Omental fat pad (tissue), 4 donors: ENCODE data around the gene EMD. TPM values are rescaled to one million over a fixed set of nuclear protein-coding genes. Genes with fewer than 3 reads are reported as not detected.

Experiments used
- ATAC-seq: fragments of 150-250 bp; one replicate; pipeline ENCODE4 v1.9.1; 2016; ENCODE audit warnings: mild to moderate bottlenecking, moderate library complexity; ENCODE audit not compliant: low FRiP score
- DNase-seq: peaks from one replicate; pipeline ENCODE4 v3.0.0-alpha.2; 2019; ENCODE audit warnings: low spot score
- CTCF ChIP-seq, 3 donors: fragments of 450-650 bp; IDR thresholded peaks; one replicate each; pipeline ENCODE4 v1.5.1; 2016 to 2017; ENCODE audit warnings: antibody characterized with exemption in 3 of 3, mild to moderate bottlenecking in 3 of 3, moderate library complexity in 2 of 3
- total RNA-seq, 4 donors: library from RNA; depleted of rRNA; stranded (reverse); fragments of >200 nt; gene quantifications; one replicate each; pipeline ENCODE4 v1.1.0, GENCODE V29; 2016

Gene EMD
- total RNA-seq, 4 donors from 2014 or later = 25.7 to 61.8 (median 53.2) TPM

GRCh38 chrX:154362085-154362742 lies 16.9 kb upstream of the EMD start:
- no peak for ATAC-seq
- no peak for DNase-seq
- TF ChIP-seq CTCF (IDR thresholded peaks at IDR 0.05) = no peak

- TF ChIP-seq CTCF (IDR thresholded peaks at IDR 0.05) = no peak
- DNase-seq (no peak), ATAC-seq (no peak)
These were observed 15.2 kb upstream of the EMD start for GRCh38 chrX:154363706-154364439.

GRCh38 chrX:154365052-154365600 lies 14.0 kb upstream of the EMD start:
- no peak for TF ChIP-seq CTCF (IDR thresholded peaks at IDR 0.05)
- DNase-seq (no peak), ATAC-seq (no peak)

- no peak for DNase-seq
- ATAC-seq = no peak
- no peak for TF ChIP-seq CTCF (IDR thresholded peaks at IDR 0.05)
These were observed 13.0 kb upstream of the EMD start for GRCh38 chrX:154365997-154366665.

- ATAC-seq = no peak
- DNase-seq = no peak
- TF ChIP-seq CTCF (IDR thresholded peaks at IDR 0.05) = no peak
These were observed 12.4 kb upstream of the EMD start for GRCh38 chrX:154366666-154367055.

DNA sequence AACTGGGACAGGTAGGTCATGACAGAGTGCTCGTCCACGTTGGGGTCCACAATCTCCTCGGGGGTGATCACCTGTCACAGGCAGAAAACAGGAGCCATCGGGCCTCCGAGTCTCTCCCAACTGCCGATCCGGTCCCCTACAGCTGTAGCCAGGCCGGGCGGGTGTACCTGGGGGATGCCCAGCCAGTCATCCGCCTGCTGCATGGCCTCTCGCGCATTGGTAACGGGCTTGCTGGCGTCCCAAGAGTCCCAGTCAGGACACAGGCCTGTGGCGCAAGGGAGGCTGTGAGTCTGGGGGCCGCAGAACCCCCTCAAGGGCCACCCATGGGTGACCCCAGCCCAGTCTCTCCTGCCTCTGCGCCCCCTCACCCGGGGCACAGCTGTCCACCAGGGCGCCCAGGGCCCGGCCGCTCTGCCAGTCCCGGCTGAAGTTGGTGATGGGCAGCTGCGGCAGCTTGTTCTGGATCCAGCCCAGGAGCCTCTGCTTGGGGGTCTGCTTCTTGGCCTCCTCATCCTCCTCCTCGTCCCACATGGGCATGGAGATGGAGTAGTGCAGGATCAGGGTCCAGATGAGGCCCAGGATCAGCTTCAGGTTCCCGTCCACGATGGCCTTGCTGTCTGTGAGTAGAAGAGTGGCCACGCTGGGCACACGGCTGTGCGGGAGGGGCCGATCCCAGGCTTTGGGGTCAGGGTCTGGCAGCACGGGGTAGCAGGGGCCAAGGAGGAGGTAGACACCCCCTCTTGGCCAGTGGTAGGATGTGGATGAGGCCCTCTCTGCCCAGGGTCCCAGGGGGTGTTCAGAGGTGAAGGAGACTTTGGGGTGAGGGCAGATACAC lies 11.4 kb upstream of the EMD start:
- TF ChIP-seq CTCF (IDR thresholded peaks at IDR 0.05) = no peak
- ATAC-seq (no peak), DNase-seq (no peak)
